IPS DF 6.9 (cell line): ENCODE results near the gene RERE.
"Not testable (repeated sequence)": the region's sequence is repeated elsewhere in the genome, so short reads cannot be mapped to it uniquely, and the experiment has no call there.

Experiments
- DNase-seq: peaks from one replicate; pipeline ENCODE4 v3.0.0-alpha.2; 2013; ENCODE audit warnings: low read depth, low spot score
- H3K27ac ChIP-seq: one replicate; pipeline ENCODE4 v1.5.1; 2013; ENCODE audit warnings: low read length, control low read depth
- H3K27me3 ChIP-seq: 2 replicates; pipeline ENCODE4 v1.6.1; 2013; ENCODE audit warnings: mild to moderate bottlenecking, low read length; ENCODE audit not compliant: control insufficient read depth, insufficient read depth
- H3K36me3 ChIP-seq: 2 replicates; pipeline ENCODE4 v1.6.1; 2013; ENCODE audit warnings: low read length; ENCODE audit not compliant: control insufficient read depth, insufficient read depth
- H3K4me1 ChIP-seq: 2 replicates; pipeline ENCODE4 v1.6.1; 2013; ENCODE audit warnings: low read length; ENCODE audit not compliant: control insufficient read depth, insufficient read depth
- H3K4me3 ChIP-seq: 2 replicates; pipeline ENCODE4 v1.5.1; 2013; ENCODE audit warnings: mild to moderate bottlenecking, low read length
- H3K9me3 ChIP-seq: 2 replicates; pipeline ENCODE4 v1.6.1; 2013; ENCODE audit warnings: low read length, inconsistent platforms; ENCODE audit not compliant: control insufficient read depth, insufficient read depth
- WGBS: extraction: QIAGEN DNeasy Blood & Tissue Kit; methylation state at CpG from one replicate; pipeline ENCODE4 v1.1.7; 2013; ENCODE audit warnings: mixed read lengths, missing lambda C conversion rate; ENCODE audit not compliant: insufficient read length, insufficient coverage; 5-methylcytosine and 5-hydroxymethylcytosine counted together

RERE gene

DNA sequence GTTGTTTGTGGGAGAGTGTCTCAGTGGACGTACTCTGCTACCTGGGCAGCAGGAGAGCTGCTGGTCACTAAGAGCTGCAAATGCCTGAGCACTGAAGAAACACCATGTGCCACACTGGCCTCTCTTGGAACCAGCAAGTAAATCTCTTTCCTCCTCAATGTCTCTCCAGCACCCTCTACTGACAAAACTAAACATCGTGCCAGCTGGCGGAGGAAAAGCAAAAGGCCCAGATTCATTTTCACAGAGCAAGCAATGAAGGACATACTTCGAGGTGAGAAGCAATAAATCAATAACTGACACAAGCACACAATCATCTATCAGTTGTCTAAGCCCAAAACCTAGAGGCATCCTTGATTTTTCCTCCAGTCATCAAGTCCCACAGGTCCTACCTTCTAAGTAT is 78.1 kb downstream of the RERE start:
- no CpG with 5 or more reads among the region's 4 CpGs for WGBS
- Histone ChIP-seq H3K27ac (no peak overlapping the region), H3K4me3 (no peak overlapping the region), H3K4me1 (no peaks in the 10 kb centered on the region), H3K36me3 (no peaks in the 10 kb centered on the region; the same call in 1 of the 2 replicates), H3K27me3 (no peaks in the 10 kb centered on the region), H3K9me3 (0 out of 2 replicates have a peak, but pooled peaks cover 1% of the 10 kb centered on the region)
- no peak for DNase-seq

DNA sequence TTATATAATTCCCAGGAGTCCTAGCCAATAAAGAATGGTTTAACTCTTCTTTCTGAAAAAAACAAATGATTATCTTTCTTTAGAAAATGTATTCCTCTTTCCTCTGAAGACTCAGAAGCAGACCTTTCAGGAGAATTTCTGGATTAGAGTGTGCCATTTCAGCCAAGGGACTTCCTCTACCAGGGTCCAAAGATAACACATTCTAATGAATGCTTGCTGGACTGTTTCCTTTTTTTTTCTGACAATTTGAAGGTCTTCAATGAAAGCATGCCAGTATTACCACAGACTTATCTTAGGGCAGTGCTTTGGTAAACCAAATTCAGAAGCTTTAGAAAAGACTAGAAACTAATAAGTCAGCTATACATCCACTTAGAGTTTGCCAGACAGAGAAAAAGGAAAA is 80.5 kb downstream of the RERE start:
- Histone ChIP-seq H3K9me3 (0 out of 2 replicates have a peak, but pooled peaks cover 1% of the 10 kb centered on the region), H3K36me3 (no peaks in the 10 kb centered on the region; the same call in 1 of the 2 replicates), H3K4me3 (no peak overlapping the region), H3K27ac (no peak overlapping the region), H3K27me3 (no peaks in the 10 kb centered on the region), H3K4me1 (no peaks in the 10 kb centered on the region)
- no peak for DNase-seq

DNA sequence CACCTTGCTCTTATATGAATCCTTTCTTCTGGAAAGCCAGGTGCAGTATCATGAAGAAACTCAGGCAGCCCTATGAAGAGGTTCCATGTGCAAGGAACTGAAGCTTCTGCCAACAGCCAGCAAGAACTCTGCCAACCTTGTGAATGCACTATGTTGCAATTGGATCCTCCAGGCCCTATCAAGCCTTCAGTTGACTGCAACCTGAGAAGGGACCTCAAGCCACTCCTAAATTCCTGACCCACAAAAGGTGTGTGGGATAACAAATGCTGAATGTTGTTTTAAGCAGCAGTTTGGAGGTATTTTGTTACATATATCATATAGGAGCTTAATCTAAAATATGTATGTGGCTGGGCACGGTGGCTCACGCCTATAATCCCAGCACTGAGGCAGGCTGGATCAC is 84.0 kb downstream of the RERE start:
- no peak overlapping the region for H3K27ac ChIP-seq
- H3K4me3 ChIP-seq: no peak overlapping the region
- H3K9me3 ChIP-seq: no peaks in the 10 kb centered on the region
- no peaks in the 10 kb centered on the region for H3K27me3 ChIP-seq
- no CpG with 5 or more reads among the region's 2 CpGs for WGBS
- no peaks in the 10 kb centered on the region for H3K36me3 ChIP-seq
- H3K4me1 ChIP-seq: peaks cover 1% of the 10 kb centered on the region; the same call in 1 of the 2 replicates
- DNase-seq: no peak

DNA sequence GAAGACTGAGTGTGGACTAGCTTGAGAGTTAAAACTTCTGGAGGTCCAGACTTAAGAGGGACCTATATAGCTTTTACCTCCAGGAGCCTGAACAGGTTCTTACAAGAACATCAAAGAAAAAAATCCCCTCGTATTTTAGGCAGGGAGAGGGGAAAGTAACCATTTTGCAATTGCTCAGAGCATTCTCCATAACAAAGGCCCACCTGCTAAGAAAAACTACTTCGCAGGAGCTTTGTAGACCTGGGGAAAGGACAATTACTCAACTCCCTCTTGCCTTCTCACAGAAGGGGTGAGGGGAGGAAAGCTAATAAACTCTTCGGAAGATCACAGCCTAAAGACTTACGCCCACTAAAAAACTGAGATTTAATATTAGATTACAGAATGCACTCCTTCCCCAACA is 86.3 kb downstream of the RERE start:
- no peaks in the 10 kb centered on the region for H3K36me3 ChIP-seq
- H3K4me3 ChIP-seq: no peak overlapping the region
- peaks cover 1% of the 10 kb centered on the region; the same call in 1 of the 2 replicates for H3K4me1 ChIP-seq
- no peaks in the 10 kb centered on the region for H3K9me3 ChIP-seq
- no peak for DNase-seq
- no CpG with 5 or more reads among the region's 4 CpGs for WGBS
- no peak overlapping the region for H3K27ac ChIP-seq
- H3K27me3 ChIP-seq: no peaks in the 10 kb centered on the region

DNA sequence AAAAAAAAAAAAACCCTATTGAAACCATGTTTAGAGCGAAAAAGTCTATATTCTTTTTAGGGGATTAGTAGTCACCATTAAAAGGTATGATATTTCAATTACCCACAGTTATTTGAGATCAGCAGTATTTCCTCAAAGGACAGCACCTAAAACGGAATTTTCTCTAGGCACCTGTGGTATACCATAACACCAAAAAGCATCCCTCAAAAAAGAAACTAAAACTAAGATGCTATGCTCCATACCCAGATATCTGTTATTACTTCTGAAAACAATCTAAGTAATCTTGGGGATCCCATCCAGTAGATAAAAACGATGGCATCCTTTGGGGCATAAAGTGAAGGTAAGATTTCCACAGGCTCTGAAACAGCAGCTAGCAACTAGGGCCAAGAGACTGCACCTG is 89.0 kb downstream of the RERE start:
- WGBS: no CpG with 5 or more reads among the region's 3 CpGs
- no peaks in the 10 kb centered on the region for H3K27me3 ChIP-seq
- no peak overlapping the region for H3K4me3 ChIP-seq
- H3K27ac ChIP-seq: no peak overlapping the region
- DNase-seq: no peak
- H3K4me1 ChIP-seq: peaks cover 1% of the 10 kb centered on the region; the same call in 1 of the 2 replicates
- H3K9me3 ChIP-seq: no peaks in the 10 kb centered on the region
- no peaks in the 10 kb centered on the region for H3K36me3 ChIP-seq

DNA sequence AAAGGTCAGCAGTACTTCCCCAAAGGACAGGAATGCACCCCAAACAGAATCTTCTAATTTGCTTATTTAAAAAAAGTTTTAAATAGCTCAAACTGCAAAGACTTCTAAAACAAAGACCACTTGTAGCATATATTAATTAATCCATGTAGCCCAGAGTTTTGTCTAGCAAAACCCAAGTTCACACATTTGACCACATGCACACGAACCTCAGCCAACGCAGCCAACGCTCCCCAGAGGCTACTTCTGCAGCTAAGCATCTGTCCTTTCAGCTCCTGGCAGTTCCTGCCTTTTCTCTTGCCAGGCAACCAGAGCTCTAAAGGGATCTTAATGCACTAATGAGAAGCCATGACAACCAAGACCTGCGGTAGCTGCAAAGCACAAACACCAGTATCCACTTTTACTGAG is 89.6 kb downstream of the RERE start:
- no peak overlapping the region for H3K27ac ChIP-seq
- no peak overlapping the region for H3K4me3 ChIP-seq
- no peaks in the 10 kb centered on the region for H3K36me3 ChIP-seq
- peaks cover 1% of the 10 kb centered on the region; the same call in 1 of the 2 replicates for H3K4me1 ChIP-seq
- WGBS: no CpG with 5 or more reads among the region's 4 CpGs
- H3K9me3 ChIP-seq: no peaks in the 10 kb centered on the region
- no peaks in the 10 kb centered on the region for H3K27me3 ChIP-seq
- no peak for DNase-seq

DNA sequence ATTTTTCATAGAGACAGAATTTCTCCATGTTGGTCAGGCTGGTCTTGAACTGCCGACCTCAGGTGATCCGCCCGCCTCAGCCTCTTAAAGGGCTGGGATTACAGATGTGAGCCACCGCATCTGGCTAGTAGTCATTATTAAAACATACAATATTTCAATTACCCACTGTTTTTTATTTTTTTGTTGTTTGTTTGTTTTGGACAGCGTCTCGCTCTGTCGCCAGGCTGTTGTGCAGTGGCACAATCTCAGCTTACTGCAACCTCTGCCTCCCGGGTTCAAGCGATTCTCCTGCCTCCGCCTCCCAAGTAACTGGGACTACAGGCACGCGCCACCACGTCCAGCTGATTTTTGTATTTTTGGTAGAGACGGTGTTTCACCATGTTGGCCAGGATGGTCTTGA is 90.1 kb downstream of the RERE start:
- H3K4me3 ChIP-seq, H3K27ac ChIP-seq, H3K36me3 ChIP-seq, H3K9me3 ChIP-seq, H3K27me3 ChIP-seq, H3K4me1 ChIP-seq, DNase-seq: not testable (repeated sequence)
- WGBS: no CpG with 5 or more reads among the region's 14 CpGs

DNA sequence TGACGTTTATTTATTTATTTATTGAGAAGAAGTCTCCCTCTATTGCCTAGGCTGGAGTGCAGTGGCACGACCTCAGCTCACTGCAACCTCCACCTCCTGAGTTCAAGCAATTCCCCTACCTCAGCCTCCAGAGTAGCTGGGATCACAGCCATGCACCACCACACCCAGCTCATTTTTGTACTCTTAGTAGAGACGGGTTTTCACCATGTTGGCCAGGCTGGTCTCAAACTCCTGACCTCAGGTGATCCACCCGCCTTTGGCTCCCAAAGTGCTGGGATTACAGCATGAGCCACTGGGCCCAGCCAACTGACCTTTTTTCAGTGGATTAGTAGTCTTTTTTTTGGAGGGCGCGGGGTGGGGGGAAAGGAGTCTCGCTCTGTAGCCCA is 90.6 kb downstream of the RERE start:
- not testable (repeated sequence) for H3K4me3 ChIP-seq, H3K27ac ChIP-seq, H3K27me3 ChIP-seq, H3K36me3 ChIP-seq, H3K9me3 ChIP-seq, DNase-seq, H3K4me1 ChIP-seq
- whole genome bisulfite sequencing: no CpG with 5 or more reads among the region's 7 CpGs

DNA sequence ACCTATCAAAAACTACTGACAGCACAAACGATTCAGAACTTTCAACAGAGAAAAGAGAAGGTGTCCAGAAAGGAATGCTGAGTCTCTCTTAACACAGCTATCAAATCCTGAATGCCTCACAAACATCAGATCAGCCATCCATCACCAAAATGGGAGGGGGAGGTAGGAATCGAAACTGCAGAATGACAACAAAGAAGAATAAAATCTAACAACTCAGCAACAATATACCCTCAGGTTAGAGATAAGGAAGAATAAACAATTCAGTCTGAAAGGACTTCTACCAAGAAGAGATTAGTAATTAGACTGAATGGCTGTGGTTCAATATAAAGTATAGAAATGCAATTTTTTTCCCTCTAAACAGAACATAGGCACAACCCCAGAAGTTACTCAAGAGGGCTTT is 94.4 kb downstream of the RERE start:
- H3K4me1 ChIP-seq: no peaks in the 10 kb centered on the region
- H3K4me3 ChIP-seq: no peak overlapping the region
- no peak for DNase-seq
- no peaks in the 10 kb centered on the region for H3K36me3 ChIP-seq
- WGBS: no CpG with 5 or more reads among the region's 2 CpGs
- H3K9me3 ChIP-seq: no peaks in the 10 kb centered on the region
- H3K27ac ChIP-seq: no peak overlapping the region
- no peaks in the 10 kb centered on the region for H3K27me3 ChIP-seq

DNA sequence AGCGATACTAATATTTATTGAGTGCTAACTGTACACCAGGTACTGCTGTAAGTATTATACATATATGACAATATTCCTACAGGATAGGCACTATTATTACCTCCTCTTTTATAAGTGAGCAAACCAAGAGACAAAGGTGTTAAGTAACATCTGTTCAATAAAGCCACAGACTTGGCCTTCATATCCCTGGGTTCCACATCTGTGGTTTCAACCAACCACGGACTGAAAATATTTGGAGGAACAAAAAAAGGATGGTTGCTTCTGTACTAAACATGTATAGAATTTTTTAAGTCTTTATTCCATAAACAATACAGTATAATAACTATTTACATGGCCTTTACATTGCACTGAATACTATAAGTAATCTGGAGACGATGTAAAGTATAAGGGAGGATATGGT is 95.1 kb downstream of the RERE start:
- Histone ChIP-seq H3K27me3 (no peaks in the 10 kb centered on the region), H3K9me3 (no peaks in the 10 kb centered on the region), H3K4me3 (no peak overlapping the region), H3K4me1 (no peaks in the 10 kb centered on the region), H3K36me3 (no peaks in the 10 kb centered on the region), H3K27ac (no peak overlapping the region)
- no peak for DNase-seq
- WGBS: no CpG with 5 or more reads among the region's 3 CpGs

DNA sequence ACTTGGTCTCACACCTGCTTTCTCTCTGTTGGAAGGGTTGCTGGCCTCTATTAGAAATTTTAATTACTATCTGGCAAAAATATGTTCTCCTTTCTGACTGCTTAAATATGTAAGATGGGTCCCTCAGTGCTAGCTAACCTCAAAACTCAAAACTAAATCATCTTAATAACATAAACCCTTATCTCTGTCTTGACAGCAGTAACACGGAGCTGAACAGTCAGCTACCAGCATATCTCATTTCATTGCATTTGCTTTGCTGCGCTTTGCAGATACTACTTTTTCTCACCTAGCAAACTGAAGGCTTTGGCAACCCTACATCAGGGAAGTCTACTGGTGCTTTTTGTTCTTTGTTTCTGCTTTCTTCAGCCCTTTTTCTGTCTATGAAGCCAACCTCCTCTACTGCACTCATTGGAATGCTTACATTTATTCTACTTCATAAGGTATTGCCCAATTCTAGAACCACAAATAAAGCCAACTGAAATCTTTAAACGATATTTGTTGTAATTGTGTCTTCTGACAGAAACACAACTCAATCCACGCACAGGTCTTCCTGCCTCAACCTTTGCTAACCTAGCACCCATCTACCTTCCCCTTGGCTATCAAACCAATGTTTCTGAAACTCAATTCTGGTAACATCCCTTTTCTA is 95.6 kb downstream of the RERE start:
- H3K27ac ChIP-seq: no peak overlapping the region
- WGBS: no CpG with 5 or more reads among the region's 4 CpGs

More for the DNA sequence above, 95.6 kb downstream of the RERE start:
- H3K4me3 ChIP-seq: no peak overlapping the region
- no peaks in the 10 kb centered on the region for H3K36me3 ChIP-seq
- no peaks in the 10 kb centered on the region for H3K27me3 ChIP-seq
- no peaks in the 10 kb centered on the region for H3K4me1 ChIP-seq
- no peaks in the 10 kb centered on the region for H3K9me3 ChIP-seq
- DNase-seq: no peak
